ENCODE results near the gene EPHB6. TPM values are rescaled to one million over a fixed set of nuclear protein-coding genes. Genes with fewer than 3 reads are reported as not detected.

EPHB6 gene
- total RNA-seq, 2 experiments from 2014 or later, result 7.0 TPM

GRCh38 chr7:142872106-142872675 lies 17.3 kb downstream of the EPHB6 start:
- CTCF ChIA-PET, result interaction anchor here (0.8 to 4.1 kb wide), 20 partner anchors 8 to 552 kb away, joined by 3 to 23 read pairs (median 4); partner anchors contain the start of gene EPHB6
- H3K4me1 Mint-ChIP-seq (ENCODE audit: low read depth), result no peaks in the 10 kb centered on the region

GRCh38 chr7:142873281-142873784 lies 18.5 kb downstream of the EPHB6 start:
- ATAC-seq (peak; percentile 43), DNase-seq (peak; percentile 45)
- Mint-ChIP-seq H3K4me3 (no peak overlapping the region), H3K27me3 (ENCODE audit: low read depth) (no peaks in the 10 kb centered on the region), H3K27ac (no peak overlapping the region), H3K36me3 (ENCODE audit: low read depth) (no peaks in the 10 kb centered on the region), H3K4me1 (ENCODE audit: low read depth) (no peaks in the 10 kb centered on the region), H3K9me3 (ENCODE audit: insufficient read depth) (no peaks in the 10 kb centered on the region)
- CTCF ChIA-PET, result interaction anchor here (0.7 to 4.1 kb wide), 31 partner anchors 8 to 582 kb away, joined by 3 to 23 read pairs (median 4); partner anchors contain the start of gene EPHB6
- POLR2A ChIA-PET, result no interaction called here

More at GRCh38 chr7:142872106-142872675, 17.3 kb downstream of the EPHB6 start:
- Mint-ChIP-seq H3K27ac (no peak overlapping the region), H3K27me3 (ENCODE audit: low read depth) (no peaks in the 10 kb centered on the region), H3K36me3 (ENCODE audit: low read depth) (no peaks in the 10 kb centered on the region), H3K4me3 (no peak overlapping the region), H3K9me3 (ENCODE audit: insufficient read depth) (no peaks in the 10 kb centered on the region)
- DNase-seq (no peak), ATAC-seq (no peak)
- POLR2A ChIA-PET, result no interaction called here

GRCh38 chr7:142873871-142874270 lies 19.0 kb downstream of the EPHB6 start:
- Mint-ChIP-seq H3K4me1 (ENCODE audit: low read depth) (no peaks in the 10 kb centered on the region), H3K36me3 (ENCODE audit: low read depth) (no peaks in the 10 kb centered on the region), H3K27ac (no peak overlapping the region), H3K9me3 (ENCODE audit: insufficient read depth) (no peaks in the 10 kb centered on the region), H3K27me3 (ENCODE audit: low read depth) (no peaks in the 10 kb centered on the region), H3K4me3 (no peak overlapping the region)
- POLR2A ChIA-PET, result interaction anchor here (0.7 kb wide), 1 partner anchor 21 kb away, joined by 3 read pairs; no protein-coding TSS in a partner anchor
- DNase-seq (no peak), ATAC-seq (no peak)
- CTCF ChIA-PET, result interaction anchor here (1.0 to 4.1 kb wide), 15 partner anchors 8 to 570 kb away, joined by 3 to 23 read pairs (median 7); partner anchors contain the start of gene EPHB6

DNA sequence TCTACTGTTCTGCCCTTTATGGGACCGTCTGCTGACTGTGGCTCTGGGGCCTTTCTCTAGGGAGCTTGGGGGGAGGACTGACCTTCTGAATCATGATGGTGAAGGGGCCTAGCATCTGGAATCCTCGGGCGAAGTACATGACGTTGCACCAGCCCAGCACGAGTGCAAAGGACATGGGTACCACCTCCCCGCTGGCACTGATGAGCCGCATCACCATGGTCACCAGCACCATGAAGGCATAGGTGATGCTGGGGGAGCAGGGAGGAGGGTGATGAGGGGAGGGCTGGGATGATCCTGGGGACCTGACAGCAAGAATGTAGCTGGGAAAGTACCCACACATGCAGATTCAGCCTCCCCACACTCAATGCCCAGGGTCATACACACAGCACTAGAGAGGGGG lies 19.5 kb downstream of the EPHB6 start:
- Mint-ChIP-seq H3K27me3 (ENCODE audit: low read depth) (peaks cover 2% of the 10 kb centered on the region), H3K36me3 (ENCODE audit: low read depth) (no peaks in the 10 kb centered on the region), H3K27ac (no peak overlapping the region), H3K4me1 (ENCODE audit: low read depth) (no peaks in the 10 kb centered on the region), H3K4me3 (no peak overlapping the region), H3K9me3 (ENCODE audit: insufficient read depth) (no peaks in the 10 kb centered on the region)
- CTCF ChIA-PET, result interaction anchor here (1.3 to 2.3 kb wide), 2 partner anchors 20 to 341 kb away, joined by 3 to 19 read pairs; partner anchors contain the start of gene EPHB6
- DNase-seq (no peak), ATAC-seq (no peak)
- POLR2A ChIA-PET, result interaction anchor here (0.7 kb wide), 1 partner anchor 20 kb away, joined by 3 read pairs; no protein-coding TSS in a partner anchor

GRCh38 chr7:142874837-142875236 lies 20.0 kb downstream of the EPHB6 start:
- H3K36me3 Mint-ChIP-seq (ENCODE audit: low read depth), result no peaks in the 10 kb centered on the region
- H3K27ac Mint-ChIP-seq, result no peak overlapping the region
- peaks cover 7% of the 10 kb centered on the region for H3K27me3 Mint-ChIP-seq (ENCODE audit: low read depth)
- ChIA-PET POLR2A (interaction anchor here (0.7 kb wide), 1 partner anchor 20 kb away, joined by 3 read pairs; no protein-coding TSS in a partner anchor), CTCF (interaction anchor here (1.3 kb wide), 1 partner anchor 340 kb away, joined by 3 read pairs; no protein-coding TSS in a partner anchor)
- DNase-seq (no peak), ATAC-seq (no peak)
- H3K4me1 Mint-ChIP-seq (ENCODE audit: low read depth), result no peaks in the 10 kb centered on the region
- no peaks in the 10 kb centered on the region for H3K9me3 Mint-ChIP-seq (ENCODE audit: insufficient read depth)
- H3K4me3 Mint-ChIP-seq, result no peak overlapping the region

DNA sequence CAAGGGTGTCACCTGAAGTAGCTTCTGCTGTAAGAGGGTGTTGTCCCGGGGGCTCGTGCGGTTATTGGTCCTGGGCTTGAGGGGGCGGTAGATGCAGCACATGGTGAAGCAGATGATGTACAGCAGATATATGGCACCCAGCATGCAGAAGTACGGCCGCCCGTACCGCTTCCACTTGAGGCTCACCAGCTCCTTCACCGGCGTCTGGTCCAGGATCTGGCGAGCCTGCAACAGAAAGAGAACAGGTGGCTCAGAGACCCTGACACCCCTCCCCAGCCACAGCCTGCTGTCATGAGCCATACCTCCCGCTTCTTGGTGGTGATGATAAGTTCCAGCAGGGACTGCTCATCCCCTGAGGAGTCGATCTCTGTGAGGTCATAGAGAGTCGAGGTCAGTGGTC lies 20.6 kb downstream of the EPHB6 start:
- Mint-ChIP-seq H3K4me1 (ENCODE audit: low read depth) (no peaks in the 10 kb centered on the region), H3K36me3 (ENCODE audit: low read depth) (no peaks in the 10 kb centered on the region), H3K27me3 (ENCODE audit: low read depth) (peaks cover 12% of the 10 kb centered on the region), H3K27ac (no peak overlapping the region), H3K4me3 (no peak overlapping the region), H3K9me3 (ENCODE audit: insufficient read depth) (no peaks in the 10 kb centered on the region)
- ChIA-PET POLR2A (no interaction called here), CTCF (interaction anchor here (1.3 kb wide), 1 partner anchor 340 kb away, joined by 3 read pairs; no protein-coding TSS in a partner anchor)
- no peak for ATAC-seq
- DNase-seq, result no peak

DNA sequence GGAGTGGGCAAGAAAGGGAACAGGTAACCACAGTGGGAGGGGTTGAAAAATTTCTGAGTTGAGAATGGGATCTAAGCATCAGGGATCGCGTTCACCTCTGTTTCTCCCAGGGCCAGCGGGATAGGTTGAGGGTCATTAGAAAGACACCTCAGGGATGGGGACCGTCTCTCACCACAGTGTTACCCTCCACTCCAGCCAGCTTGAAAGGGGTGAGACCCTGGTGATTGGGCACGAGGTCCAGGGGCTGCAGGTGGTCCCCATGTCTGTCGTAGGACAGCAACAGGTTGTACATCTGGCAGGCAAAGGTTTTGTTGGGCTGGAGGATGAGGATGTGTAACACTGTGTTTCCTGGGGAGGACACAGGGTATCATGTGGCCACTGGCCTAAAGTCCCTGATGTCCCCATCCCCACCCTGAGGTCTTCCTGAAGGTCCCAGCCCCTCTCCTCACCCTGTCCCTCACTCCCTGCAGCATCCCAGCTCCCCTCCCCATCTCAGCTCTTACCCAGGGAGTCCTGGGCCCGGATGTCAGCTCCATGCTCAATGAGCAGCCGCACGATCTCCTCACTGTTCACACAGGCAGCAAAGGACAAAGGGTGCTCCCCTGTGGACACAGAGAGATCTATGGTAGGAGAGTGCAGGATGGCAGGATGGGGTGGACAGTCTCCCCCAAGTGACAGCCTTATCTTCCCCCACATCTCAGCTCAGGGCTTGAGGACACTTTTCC lies 21.5 kb downstream of the EPHB6 start:
- no peak overlapping the region for H3K27ac Mint-ChIP-seq
- CTCF ChIA-PET, result no interaction called here
- H3K36me3 Mint-ChIP-seq (ENCODE audit: low read depth), result no peaks in the 10 kb centered on the region
- POLR2A ChIA-PET, result no interaction called here
- no peaks in the 10 kb centered on the region for H3K4me1 Mint-ChIP-seq (ENCODE audit: low read depth)
- no peak for ATAC-seq
- DNase-seq, result no peak
- no peaks in the 10 kb centered on the region for H3K9me3 Mint-ChIP-seq (ENCODE audit: insufficient read depth)
- no peak overlapping the region for H3K4me3 Mint-ChIP-seq
- H3K27me3 Mint-ChIP-seq (ENCODE audit: low read depth), result peaks cover 12% of the 10 kb centered on the region

DNA sequence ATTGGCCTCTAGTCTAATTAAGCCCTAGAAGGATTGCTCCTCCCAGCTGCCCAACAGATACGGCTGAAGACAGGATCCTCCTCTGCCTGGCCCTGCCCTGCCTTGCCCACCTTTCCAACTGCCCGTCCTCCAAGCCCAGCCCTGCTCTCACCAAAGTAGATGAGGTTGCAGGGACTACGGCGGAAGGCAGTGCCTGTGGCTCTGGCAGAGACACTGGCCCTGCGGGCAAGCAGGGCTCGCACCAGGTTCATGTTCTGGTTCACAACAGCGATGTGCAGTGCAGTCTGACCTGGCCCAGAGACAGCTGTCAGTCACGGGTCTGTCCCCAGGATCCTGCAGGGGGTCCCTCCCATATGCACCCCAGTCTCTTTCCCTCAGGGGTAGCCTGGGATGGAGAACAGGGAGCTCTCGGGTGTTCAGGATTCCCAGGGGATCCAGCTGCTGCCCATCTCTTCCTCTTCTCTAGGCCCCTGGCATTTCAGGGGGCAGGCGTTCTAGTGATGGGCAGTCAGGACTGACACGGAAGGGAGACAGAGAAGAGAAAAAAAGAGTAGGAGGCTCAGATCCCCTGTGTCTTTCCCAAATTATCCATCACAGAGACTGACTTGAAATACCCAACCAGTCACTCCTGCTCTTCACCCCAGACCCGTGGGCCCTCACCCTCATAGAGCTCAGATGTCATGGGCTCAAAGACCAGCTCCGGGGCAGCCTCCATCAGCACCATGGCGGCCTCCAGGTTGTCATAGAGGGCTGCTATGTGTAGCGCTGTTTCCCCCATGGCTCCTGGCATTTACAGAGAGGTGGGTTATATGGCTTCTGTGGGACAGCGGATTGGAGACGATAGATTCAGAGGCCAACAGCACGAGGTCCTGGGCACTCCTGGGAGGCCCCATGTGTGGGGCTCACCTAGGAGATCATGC lies 22.4 kb downstream of the EPHB6 start:
- POLR2A ChIA-PET, result no interaction called here
- H3K27ac Mint-ChIP-seq, result no peak overlapping the region
- ATAC-seq, result no peak
- no peaks in the 10 kb centered on the region for H3K36me3 Mint-ChIP-seq (ENCODE audit: low read depth)
- CTCF ChIA-PET, result no interaction called here
- no peaks in the 10 kb centered on the region for H3K4me1 Mint-ChIP-seq (ENCODE audit: low read depth)
- H3K9me3 Mint-ChIP-seq (ENCODE audit: insufficient read depth), result no peaks in the 10 kb centered on the region
- no peak overlapping the region for H3K4me3 Mint-ChIP-seq
- no peak for DNase-seq
- peaks cover 12% of the 10 kb centered on the region for H3K27me3 Mint-ChIP-seq (ENCODE audit: low read depth)

DNA sequence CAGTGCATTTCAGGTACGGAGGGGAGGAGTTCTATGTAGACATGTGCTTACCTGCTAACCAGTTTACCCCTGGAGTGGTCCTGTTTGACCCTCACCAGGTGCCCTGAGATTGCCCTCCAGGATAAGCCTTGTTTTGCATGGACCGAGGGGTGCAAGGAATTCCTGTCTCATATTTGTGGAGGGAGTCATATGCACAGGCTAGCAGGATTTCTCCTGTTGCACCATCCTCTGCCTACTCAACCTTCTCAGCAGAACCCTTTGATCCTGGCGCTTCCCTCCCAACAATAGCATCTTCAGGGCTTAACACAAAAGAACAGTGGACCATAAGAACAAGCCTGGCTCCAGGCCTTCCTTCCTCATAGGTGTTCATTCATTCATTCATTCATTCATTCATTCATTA lies 23.4 kb downstream of the EPHB6 start:
- ChIA-PET POLR2A (no interaction called here), CTCF (no interaction called here)
- Mint-ChIP-seq H3K9me3 (ENCODE audit: insufficient read depth) (no peaks in the 10 kb centered on the region), H3K4me3 (no peak overlapping the region), H3K36me3 (ENCODE audit: low read depth) (no peaks in the 10 kb centered on the region), H3K27ac (no peak overlapping the region), H3K4me1 (ENCODE audit: low read depth) (no peaks in the 10 kb centered on the region), H3K27me3 (ENCODE audit: low read depth) (peaks cover 12% of the 10 kb centered on the region)
- no peak for DNase-seq
- ATAC-seq, result no peak

GRCh38 chr7:142879060-142879459 lies 24.2 kb downstream of the EPHB6 start:
- no peak overlapping the region for H3K4me3 Mint-ChIP-seq

GRCh38 chr7:142880876-142881505 lies 26.1 kb downstream of the EPHB6 start:
- ChIA-PET POLR2A (no interaction called here), CTCF (interaction anchor here (0.5 to 4.4 kb wide), 25 partner anchors 9 to 562 kb away, joined by 3 to 62 read pairs (median 4); no protein-coding TSS in a partner anchor)
- ATAC-seq (peak; percentile 78), DNase-seq (peak; percentile 66)
- Mint-ChIP-seq H3K36me3 (ENCODE audit: low read depth) (no peaks in the 10 kb centered on the region), H3K27me3 (ENCODE audit: low read depth) (peaks cover 12% of the 10 kb centered on the region), H3K4me3 (no peak overlapping the region), H3K9me3 (ENCODE audit: insufficient read depth) (no peaks in the 10 kb centered on the region), H3K27ac (no peak overlapping the region), H3K4me1 (ENCODE audit: low read depth) (no peaks in the 10 kb centered on the region)

More at GRCh38 chr7:142879060-142879459, 24.2 kb downstream of the EPHB6 start:
- DNase-seq (no peak), ATAC-seq (no peak)
- H3K27ac Mint-ChIP-seq, result no peak overlapping the region
- H3K9me3 Mint-ChIP-seq (ENCODE audit: insufficient read depth), result no peaks in the 10 kb centered on the region
- no peaks in the 10 kb centered on the region for H3K4me1 Mint-ChIP-seq (ENCODE audit: low read depth)
- ChIA-PET CTCF (interaction anchor here (0.9 to 4.4 kb wide), 5 partner anchors 19 to 336 kb away, joined by 3 to 62 read pairs (median 7); no protein-coding TSS in a partner anchor), POLR2A (interaction anchor here (0.8 to 1.0 kb wide), 2 partner anchors 24 to 344 kb away, joined by 3 read pairs; partner anchors contain the start of gene EPHB6)
- H3K27me3 Mint-ChIP-seq (ENCODE audit: low read depth), result peaks cover 12% of the 10 kb centered on the region
- no peaks in the 10 kb centered on the region for H3K36me3 Mint-ChIP-seq (ENCODE audit: low read depth)
